Transverse colon (tissue), 4 donors: ENCODE results near the gene CREM. TPM values are rescaled to one million over a fixed set of nuclear protein-coding genes. Genes with fewer than 3 reads are reported as not detected.
A peak's percentile ranks its signal among the peaks of the same experiment; 100 is the strongest.

ENCODE experiments used
- DNase-seq: peaks from one replicate; pipeline ENCODE4 v3.0.0-alpha.2; 2019
- H3K27ac ChIP-seq, 4 donors: fragments of 200-600 bp; sonication (generic); 2 replicates each; pipeline ENCODE4 v1.5.1; 2016 to 2018; ENCODE audit warnings: inconsistent platforms in 4 of 4
- H3K27me3 ChIP-seq: fragments of 200-600 bp; sonication (generic); 2 replicates; pipeline ENCODE4 v1.5.1; 2017; ENCODE audit warnings: inconsistent platforms
- H3K36me3 ChIP-seq, 4 donors: fragments of 200-600 bp; sonication (generic); 2 replicates each; pipeline ENCODE4 v1.5.1; 2017 to 2019; ENCODE audit warnings: inconsistent platforms in 4 of 4
- H3K4me1 ChIP-seq, 4 donors: fragments of 200-600 bp; sonication (generic); 2 replicates each; pipeline ENCODE4 v1.5.1; 2017 to 2020; ENCODE audit warnings: inconsistent platforms in 4 of 4
- H3K4me3 ChIP-seq, 4 donors: fragments of 200-600 bp; sonication (generic); 1 replicate in 1 of 4; 2 replicates in 3 of 4; pipeline versions ENCODE4 v1.5.1 to v1.6.1; 2017 to 2019; ENCODE audit warnings: inconsistent platforms in 4 of 4
- H3K9me3 ChIP-seq, 2 donors: fragments of 200-600 bp; sonication (generic); 2 replicates each; pipeline ENCODE4 v1.5.1; 2017 to 2019; ENCODE audit warnings: inconsistent platforms in 2 of 2
- EP300 ChIP-seq: sonication (generic); formaldehyde crosslinking; IDR thresholded peaks from one replicate; pipeline ENCODE4 v1.6.1; 2017; ENCODE audit warnings: antibody characterized with exemption, low read depth
- POLR2A ChIP-seq: fragments of 450-650 bp; IDR thresholded peaks from one replicate; pipeline ENCODE4 v1.6.1; 2016; ENCODE audit warnings: antibody characterized with exemption, mild to moderate bottlenecking, moderate library complexity
- POLR2AphosphoS5 ChIP-seq, 3 donors: sonication (generic); formaldehyde crosslinking; IDR thresholded peaks; one replicate each; pipeline ENCODE4 v1.6.1; 2016; ENCODE audit warnings: antibody characterized with exemption in 3 of 3
- WGBS, 2 donors: methylation state at CpG; one replicate each; pipeline ENCODE4 v1.1.5; 2018; ENCODE audit warnings: low coverage in 1 of 2; 5-methylcytosine and 5-hydroxymethylcytosine counted together
- in situ Hi-C, 4 donors: fragments of 200-750 bp; cut with MboI; loops; one replicate each; pipeline versions ENCODE4 v1.15.0 to v1.15.1; 2017; ENCODE audit warnings: low sequenced_read_pairs in 3 of 4, low pct_ligation_motif_present in 1 of 4, low pct_unique_long_range_greater_than_20kb in 1 of 4
- intact Hi-C: fragments of 100-400 bp; cut with DNase I; formaldehyde crosslinking; loops from one replicate; pipeline ENCODE4 v1.15.1; 2023; ENCODE audit warnings: low total_unique reads
- total RNA-seq, 4 donors: library from RNA; depleted of rRNA; stranded (reverse); fragments of >200 nt; gene quantifications; one replicate each; pipeline ENCODE4 v1.1.0, GENCODE V29; 2016
- TF ChIP-seq, protein P1 (sequence below), 5 experiments: fragments of 200-600 bp in 3 of 5; fragments of 450-650 bp in 2 of 5; sonication (generic) in 3 of 5; IDR thresholded peaks; 1 replicate in 2 of 5; 2 replicates in 3 of 5; pipeline ENCODE4 v1.5.1; 2016 to 2017; ENCODE audit warnings: antibody characterized with exemption in 5 of 5, inconsistent platforms in 3 of 5, mild to moderate bottlenecking in 2 of 5, moderate library complexity in 1 of 5

CREM gene
- total RNA-seq, 4 donors from 2014 or later, result 2.8 to 99.9 (median 21.1) TPM

DNA sequence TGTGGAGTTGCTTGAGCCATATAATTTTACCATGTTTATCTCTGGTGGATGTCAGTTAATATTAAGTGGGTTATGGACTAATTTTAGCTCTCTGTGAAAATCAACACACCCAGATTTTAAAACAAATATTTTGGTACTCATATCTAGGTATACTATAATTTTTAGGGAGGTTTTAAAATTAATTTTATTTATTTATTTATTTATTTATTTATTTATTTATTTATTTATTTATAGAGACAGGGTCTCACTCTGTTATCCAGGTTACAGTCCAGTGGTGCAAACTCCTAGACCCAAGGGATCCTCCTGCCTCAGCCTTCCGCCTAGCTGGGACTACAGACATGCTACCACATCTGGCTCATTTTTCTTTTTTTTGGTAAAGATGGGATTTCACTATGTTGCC lies 7.3 kb upstream of the CREM start:
- TF ChIP-seq EP300, result no peak
- TF ChIP-seq POLR2AphosphoS5 (IDR thresholded peaks at IDR 0.05), result no peak
- TF ChIP-seq, protein P1, sequence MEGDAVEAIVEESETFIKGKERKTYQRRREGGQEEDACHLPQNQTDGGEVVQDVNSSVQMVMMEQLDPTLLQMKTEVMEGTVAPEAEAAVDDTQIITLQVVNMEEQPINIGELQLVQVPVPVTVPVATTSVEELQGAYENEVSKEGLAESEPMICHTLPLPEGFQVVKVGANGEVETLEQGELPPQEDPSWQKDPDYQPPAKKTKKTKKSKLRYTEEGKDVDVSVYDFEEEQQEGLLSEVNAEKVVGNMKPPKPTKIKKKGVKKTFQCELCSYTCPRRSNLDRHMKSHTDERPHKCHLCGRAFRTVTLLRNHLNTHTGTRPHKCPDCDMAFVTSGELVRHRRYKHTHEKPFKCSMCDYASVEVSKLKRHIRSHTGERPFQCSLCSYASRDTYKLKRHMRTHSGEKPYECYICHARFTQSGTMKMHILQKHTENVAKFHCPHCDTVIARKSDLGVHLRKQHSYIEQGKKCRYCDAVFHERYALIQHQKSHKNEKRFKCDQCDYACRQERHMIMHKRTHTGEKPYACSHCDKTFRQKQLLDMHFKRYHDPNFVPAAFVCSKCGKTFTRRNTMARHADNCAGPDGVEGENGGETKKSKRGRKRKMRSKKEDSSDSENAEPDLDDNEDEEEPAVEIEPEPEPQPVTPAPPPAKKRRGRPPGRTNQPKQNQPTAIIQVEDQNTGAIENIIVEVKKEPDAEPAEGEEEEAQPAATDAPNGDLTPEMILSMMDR (IDR thresholded peaks at IDR 0.05), result no peak
- no peak for TF ChIP-seq POLR2A
- Histone ChIP-seq H3K27ac (no peak overlapping the region), H3K36me3 (no peaks in the 10 kb centered on the region), H3K4me3 (no peak overlapping the region), H3K4me1 (no peaks in the 10 kb centered on the region), H3K9me3 (no peaks in the 10 kb centered on the region), H3K27me3 (no peaks in the 10 kb centered on the region)
- WGBS, 2 donors, result 93% methylated on average over 1 of the region's 1 CpG; no CpG with 5 or more reads in 1 of the 2 donors
- intact Hi-C loops (no loop called here), in situ Hi-C loops (loop anchor here in 1 of 4 donors (25.0 kb wide), 1 partner anchor 443 kb away; no protein-coding TSS in a partner anchor)
- no peak for DNase-seq

DNA sequence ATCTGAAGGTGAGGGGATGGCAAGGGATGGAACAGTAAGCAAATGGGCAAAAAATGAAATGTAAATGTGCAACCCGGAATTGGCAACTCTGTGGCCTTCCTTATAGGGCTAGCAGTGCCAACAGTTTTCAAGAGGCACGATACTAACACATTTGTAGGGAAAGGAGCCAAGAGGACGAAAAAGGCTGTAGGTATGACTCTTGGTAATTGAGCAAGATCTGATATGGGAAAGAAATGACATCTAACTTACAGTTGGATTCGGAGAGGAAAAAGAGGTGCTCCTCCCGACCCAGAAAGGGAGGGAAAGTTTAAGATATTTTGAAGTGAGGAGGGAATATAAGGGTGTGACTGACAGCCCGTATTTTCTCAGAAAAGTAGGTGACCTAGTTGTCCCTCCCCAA lies 2.1 kb upstream of the CREM start:
- Histone ChIP-seq H3K27me3 (no peaks in the 10 kb centered on the region), H3K9me3 (no peaks in the 10 kb centered on the region), H3K4me1 (peaks cover 3 to 18% (median 6%) of the 10 kb centered on the region in 4 donors), H3K36me3 (no peaks in the 10 kb centered on the region), H3K27ac (no peak overlapping the region), H3K4me3 (no peak overlapping the region)
- 72 to 82% methylated on average over 4 to 6 of the region's 6 CpGs for WGBS, 2 donors
- intact Hi-C loops, result no loop called here
- no peak for DNase-seq
- in situ Hi-C loops, result loop anchor here (5.0 to 25.0 kb wide), 4 partner anchors 88 to 438 kb away; no protein-coding TSS in a partner anchor
- no peak for TF ChIP-seq POLR2AphosphoS5 (IDR thresholded peaks at IDR 0.05)
- TF ChIP-seq, protein P1 (IDR thresholded peaks at IDR 0.05), result no peak
- no peak for TF ChIP-seq POLR2A
- no peak for TF ChIP-seq EP300

DNA sequence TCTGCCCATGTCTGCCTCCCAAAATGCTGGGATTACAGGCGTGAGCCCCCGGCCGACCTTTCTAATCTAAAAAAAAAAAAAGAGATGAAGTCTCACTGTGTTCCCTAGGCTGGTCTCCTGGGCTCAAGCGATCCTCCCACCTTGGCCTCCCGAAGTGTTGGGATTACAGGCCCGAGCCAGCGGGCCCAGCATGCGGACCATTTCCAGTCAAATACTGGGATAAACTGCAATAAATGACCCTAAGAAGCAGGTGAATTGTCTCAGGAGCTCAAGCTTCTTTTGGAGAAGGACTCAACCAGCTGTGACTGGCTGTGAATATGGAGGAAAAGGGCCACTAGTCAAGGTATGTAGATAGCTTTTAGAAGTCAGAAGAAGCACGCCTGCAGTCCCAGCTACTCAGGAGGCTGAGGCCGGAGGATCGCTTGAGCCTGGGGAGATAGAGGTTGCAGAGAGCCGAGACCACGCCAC lies 550 bp upstream of the CREM start:
- Histone ChIP-seq H3K27me3 (no peaks in the 10 kb centered on the region), H3K36me3 (no peaks in the 10 kb centered on the region), H3K4me3 (peak overlapping the region; percentile 40 to 85 (median 68)), H3K9me3 (no peaks in the 10 kb centered on the region), H3K27ac (peak overlapping the region; percentile 98 to 99 (median 98)), H3K4me1 (peaks cover 3 to 28% (median 7%) of the 10 kb centered on the region in 4 donors)
- 64 to 100% methylated on average over 2 to 13 of the region's 13 CpGs for WGBS, 2 donors
- in situ Hi-C loops, result loop anchor here in 1 of 4 donors (10.0 kb wide), 1 partner anchor 89 kb away; no protein-coding TSS in a partner anchor
- intact Hi-C loops, result loop anchor here (2.0 kb wide), 1 partner anchor 71 kb away; no protein-coding TSS in a partner anchor
- no peak for DNase-seq
- TF ChIP-seq POLR2A (no peak), EP300 (no peak), POLR2AphosphoS5 (IDR thresholded peaks at IDR 0.05) (no peak)
- TF ChIP-seq, protein P1 (IDR thresholded peaks at IDR 0.05), result no peak

DNA sequence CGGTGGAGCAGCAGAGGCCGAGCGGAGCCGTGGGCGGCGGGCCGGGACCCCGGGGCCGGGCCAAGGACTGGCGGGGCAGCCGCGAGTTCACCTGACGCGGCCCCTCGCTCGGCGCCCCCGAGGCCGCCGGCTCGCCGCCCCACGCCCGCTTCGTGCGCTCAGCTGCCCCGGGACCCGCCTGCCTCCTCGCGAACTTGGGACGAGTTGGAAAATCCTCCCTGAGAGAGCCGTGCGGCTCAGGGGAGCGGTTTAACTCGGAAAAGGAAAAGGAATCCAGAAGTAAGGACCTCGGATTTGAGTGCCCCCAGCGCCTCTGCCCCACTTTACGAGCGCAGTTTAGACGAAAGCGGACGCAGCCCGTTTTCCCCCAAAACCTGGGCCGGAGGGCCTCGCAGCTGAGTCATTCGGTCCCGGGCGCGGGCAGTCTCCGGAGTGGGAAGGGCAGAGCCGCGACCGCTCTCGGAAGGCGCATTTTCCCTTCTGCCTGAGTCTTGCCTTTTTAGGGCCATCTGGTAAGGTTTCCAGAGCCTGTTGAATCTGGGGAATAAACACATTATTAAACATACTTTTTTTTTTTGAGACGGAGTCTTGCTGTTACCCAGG lies 744 bp downstream of the CREM start:
- 0% methylated on average over 31 of the region's 56 CpGs; no CpG with 5 or more reads in 1 of the 2 donors for WGBS, 2 donors
- TF ChIP-seq POLR2A, result no peak
- TF ChIP-seq POLR2AphosphoS5 (IDR thresholded peaks at IDR 0.05), result peak in 2 of 3 donors; percentile 7 to 36
- H3K4me3 ChIP-seq, result peak overlapping the region; percentile 67 to 85 (median 76)
- no peaks in the 10 kb centered on the region for H3K9me3 ChIP-seq
- DNase-seq, result peak; percentile 64
- H3K27me3 ChIP-seq, result no peaks in the 10 kb centered on the region
- in situ Hi-C loops (loop anchor here in 1 of 4 donors (10.0 kb wide), 1 partner anchor 87 kb away; no protein-coding TSS in a partner anchor), intact Hi-C loops (loop anchor here (2.0 kb wide), 1 partner anchor 69 kb away; no protein-coding TSS in a partner anchor)
- H3K4me1 ChIP-seq, result peaks cover 3 to 33% (median 8%) of the 10 kb centered on the region in 4 donors
- H3K27ac ChIP-seq, result peak overlapping the region; percentile 98 to 99 (median 98)
- H3K36me3 ChIP-seq, result no peaks in the 10 kb centered on the region
